Body of pancreas (tissue), 4 donors: ENCODE measurements around the gene CHIT1. TPM values are rescaled to one million over a fixed set of nuclear protein-coding genes. Genes with fewer than 3 reads are reported as not detected.

Experiments used
- ATAC-seq: fragments of 150-250 bp; one replicate; pipeline ENCODE4 v1.9.1; 2016
- DNase-seq, 4 donors: peaks; one replicate each; pipeline ENCODE4 v3.0.0-alpha.2; 2019
- H3K27ac ChIP-seq, 4 donors: fragments of 200-600 bp; sonication (generic); 1 replicate in 3 of 4; 2 replicates in 1 of 4; pipeline versions ENCODE4 v1.5.1 to v1.6.1; 2016 to 2019; ENCODE audit warnings: mild to moderate bottlenecking in 1 of 4, mixed read lengths in 1 of 4, moderate library complexity in 1 of 4
- H3K27me3 ChIP-seq, 2 donors: fragments of 200-600 bp; sonication (generic); one replicate each; pipeline ENCODE4 v1.6.0; 2016; ENCODE audit warnings: mild to moderate bottlenecking in 1 of 2
- H3K36me3 ChIP-seq, 2 donors: fragments of 200-600 bp; sonication (generic); replicated peaks in 1 of 2; 2 replicates each; pipeline ENCODE4 v1.5.1; 2016; ENCODE audit warnings: low read depth in 2 of 2; ENCODE audit not compliant: insufficient read depth in 1 of 2
- H3K4me1 ChIP-seq: fragments of 200-600 bp; sonication (generic); one replicate; pipeline ENCODE4 v1.6.0; 2016
- H3K4me3 ChIP-seq, 2 donors: fragments of 200-600 bp; sonication (generic); 1 replicate in 1 of 2; 2 replicates in 1 of 2; pipeline ENCODE4 v1.5.1; 2016 to 2019
- H3K9me3 ChIP-seq, 3 donors: fragments of 200-600 bp; sonication (generic); 1 replicate in 2 of 3; 2 replicates in 1 of 3; pipeline ENCODE4 v1.5.1; 2016
- POLR2A ChIP-seq, 3 donors: fragments of 450-650 bp; IDR thresholded peaks; one replicate each; pipeline ENCODE4 v1.6.1; 2016; ENCODE audit warnings: antibody characterized with exemption in 3 of 3, mild to moderate bottlenecking in 2 of 3
- WGBS, 2 donors: methylation state at CpG; one replicate each; pipeline ENCODE4 v1.1.5; 2017; 5-methylcytosine and 5-hydroxymethylcytosine counted together
- intact Hi-C: fragments of 100-400 bp; cut with DNase I; formaldehyde crosslinking; loops from one replicate; pipeline ENCODE4 v1.15.1; 2023
- total RNA-seq, 2 donors: library from RNA; depleted of rRNA; stranded (reverse); fragments of >200 nt; gene quantifications; one replicate each; pipeline ENCODE4 v1.1.0, GENCODE V29; 2016
- TF ChIP-seq, protein P1 (sequence below), 7 experiments: fragments of 450-650 bp in 4 of 7; fragments of 200-600 bp in 3 of 7; sonication (generic) in 3 of 7; IDR thresholded peaks; one replicate each; pipeline ENCODE4 v1.5.1; 2016 to 2019; ENCODE audit warnings: antibody characterized with exemption in 7 of 7

The CHIT1 gene
- total RNA-seq, 2 donors from 2014 or later, result 0.26 TPM; not detected in 1

DNA sequence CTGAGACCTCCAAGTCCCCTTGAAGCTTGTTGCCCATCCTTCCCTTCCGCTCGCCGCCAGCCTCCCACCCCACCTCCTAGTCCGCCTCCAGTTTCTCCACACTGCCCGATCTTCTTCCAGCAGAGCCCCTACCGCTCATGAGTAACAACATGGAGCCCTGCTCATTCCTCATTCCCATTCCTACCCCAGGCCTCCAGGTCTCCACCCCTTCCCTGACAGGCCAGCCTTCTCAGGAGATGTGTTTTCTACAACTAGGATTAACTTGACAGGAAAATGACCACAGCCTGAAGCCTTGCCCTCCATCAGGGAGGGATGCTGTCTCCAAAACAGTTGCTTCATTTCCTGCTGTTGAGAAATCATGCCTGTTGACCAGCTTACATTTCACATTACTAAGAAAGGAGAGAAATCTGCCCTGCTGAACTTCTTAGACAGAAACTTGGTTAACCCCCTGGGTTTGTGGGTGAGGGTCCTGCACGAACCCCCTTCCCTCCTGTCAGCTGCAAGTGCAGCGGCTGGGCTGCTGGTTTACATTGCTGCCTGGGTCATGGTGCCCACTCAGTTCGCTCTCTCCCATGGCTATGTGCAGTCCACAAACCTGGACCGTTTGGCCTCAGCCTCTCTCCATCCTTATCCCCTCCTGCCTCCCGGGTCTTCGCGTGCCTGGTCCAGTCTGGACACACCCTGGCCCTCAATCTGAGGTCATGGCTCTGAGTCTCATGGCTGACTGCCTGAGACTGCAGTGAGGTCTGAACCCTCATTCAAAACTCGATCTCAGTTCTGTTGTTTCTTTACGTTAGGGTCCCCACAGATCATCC is 26.8 kb downstream of the CHIT1 start:
- ATAC-seq (peak; percentile 57), DNase-seq (peak in 3 of 4 donors; percentile 29 to 59 (median 36))
- Histone ChIP-seq H3K4me1 (no peaks in the 10 kb centered on the region), H3K27ac (peak overlapping the region in 1 of 4 donors; percentile 18), H3K9me3 (no peaks in the 10 kb centered on the region), H3K36me3 (no peaks in the 10 kb centered on the region), H3K4me3 (no peak overlapping the region), H3K27me3 (no peaks in the 10 kb centered on the region)
- intact Hi-C loops, result no loop called here
- WGBS, 2 donors, result 76 to 83% methylated on average over 14 to 15 of the region's 15 CpGs
- no peak for TF ChIP-seq POLR2A (IDR thresholded peaks at IDR 0.05)
- TF ChIP-seq, protein P1, sequence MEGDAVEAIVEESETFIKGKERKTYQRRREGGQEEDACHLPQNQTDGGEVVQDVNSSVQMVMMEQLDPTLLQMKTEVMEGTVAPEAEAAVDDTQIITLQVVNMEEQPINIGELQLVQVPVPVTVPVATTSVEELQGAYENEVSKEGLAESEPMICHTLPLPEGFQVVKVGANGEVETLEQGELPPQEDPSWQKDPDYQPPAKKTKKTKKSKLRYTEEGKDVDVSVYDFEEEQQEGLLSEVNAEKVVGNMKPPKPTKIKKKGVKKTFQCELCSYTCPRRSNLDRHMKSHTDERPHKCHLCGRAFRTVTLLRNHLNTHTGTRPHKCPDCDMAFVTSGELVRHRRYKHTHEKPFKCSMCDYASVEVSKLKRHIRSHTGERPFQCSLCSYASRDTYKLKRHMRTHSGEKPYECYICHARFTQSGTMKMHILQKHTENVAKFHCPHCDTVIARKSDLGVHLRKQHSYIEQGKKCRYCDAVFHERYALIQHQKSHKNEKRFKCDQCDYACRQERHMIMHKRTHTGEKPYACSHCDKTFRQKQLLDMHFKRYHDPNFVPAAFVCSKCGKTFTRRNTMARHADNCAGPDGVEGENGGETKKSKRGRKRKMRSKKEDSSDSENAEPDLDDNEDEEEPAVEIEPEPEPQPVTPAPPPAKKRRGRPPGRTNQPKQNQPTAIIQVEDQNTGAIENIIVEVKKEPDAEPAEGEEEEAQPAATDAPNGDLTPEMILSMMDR (IDR thresholded peaks at IDR 0.05), result no peak

GRCh38 chr1:203201516-203202205 is 27.8 kb downstream of the CHIT1 start:
- ATAC-seq (no peak), DNase-seq (no peak)
- no peaks in the 10 kb centered on the region for H3K9me3 ChIP-seq
- H3K27me3 ChIP-seq, result no peaks in the 10 kb centered on the region
- no peak overlapping the region for H3K4me3 ChIP-seq
- no peak overlapping the region for H3K27ac ChIP-seq
- 85% methylated on average over 9 to 10 of the region's 10 CpGs for WGBS, 2 donors
- H3K36me3 ChIP-seq, result no peaks in the 10 kb centered on the region
- H3K4me1 ChIP-seq, result no peaks in the 10 kb centered on the region
- no peak for TF ChIP-seq POLR2A (IDR thresholded peaks at IDR 0.05)
- TF ChIP-seq, protein P1 (IDR thresholded peaks at IDR 0.05), result no peak
- intact Hi-C loops, result no loop called here

DNA sequence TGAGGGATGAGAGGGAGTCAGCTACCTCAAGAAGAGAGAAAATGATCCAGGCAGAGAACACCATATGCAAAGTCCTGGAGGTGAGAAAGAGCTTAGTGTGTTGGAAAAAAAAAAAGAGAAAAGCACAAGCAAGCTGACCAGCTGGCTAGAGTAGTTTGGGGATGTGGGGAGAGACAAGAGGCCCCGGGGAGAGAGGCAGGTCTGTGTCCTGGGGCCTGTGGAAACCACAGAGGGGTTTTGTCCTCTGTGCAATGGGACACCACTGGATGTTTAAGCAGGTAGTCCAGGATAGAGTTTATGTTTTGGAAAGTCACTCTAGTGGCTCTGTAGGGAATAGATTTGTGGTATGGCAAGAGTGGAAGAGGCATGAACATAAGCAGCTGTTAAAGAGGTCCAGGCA is 28.6 kb downstream of the CHIT1 start:
- no peak overlapping the region for H3K4me3 ChIP-seq
- no peaks in the 10 kb centered on the region for H3K4me1 ChIP-seq
- H3K36me3 ChIP-seq, result no peaks in the 10 kb centered on the region
- WGBS, 2 donors, result 26 to 84% methylated on average over 1 of the region's 1 CpG
- DNase-seq, result no peak
- no peak overlapping the region for H3K27ac ChIP-seq
- intact Hi-C loops, result no loop called here
- no peaks in the 10 kb centered on the region for H3K27me3 ChIP-seq
- ATAC-seq, result no peak
- TF ChIP-seq POLR2A (IDR thresholded peaks at IDR 0.05), result no peak
- TF ChIP-seq, protein P1 (IDR thresholded peaks at IDR 0.05), result no peak
- no peaks in the 10 kb centered on the region for H3K9me3 ChIP-seq

- H3K4me1 ChIP-seq, result no peaks in the 10 kb centered on the region
- 54 to 63% methylated on average over 8 of the region's 8 CpGs for WGBS, 2 donors
- ATAC-seq (peak; percentile 38), DNase-seq (peak in 1 of 4 donors; percentile 28)
- H3K9me3 ChIP-seq, result no peaks in the 10 kb centered on the region
- no peaks in the 10 kb centered on the region for H3K27me3 ChIP-seq
- peak overlapping the region in 1 of 4 donors; percentile 5 for H3K27ac ChIP-seq
- TF ChIP-seq, protein P1 (IDR thresholded peaks at IDR 0.05), result no peak
- TF ChIP-seq POLR2A (IDR thresholded peaks at IDR 0.05), result no peak
- no peaks in the 10 kb centered on the region for H3K36me3 ChIP-seq
- no peak overlapping the region for H3K4me3 ChIP-seq
- intact Hi-C loops, result no loop called here
These were observed 29.5 kb downstream of the CHIT1 start for GRCh38 chr1:203199816-203200571.
